H9 (cell line): ENCODE results near the gene SFXN5. TPM values are rescaled to one million over a fixed set of nuclear protein-coding genes. Genes with fewer than 3 reads are reported as not detected.

Source experiments
- DNase-seq: peaks from one replicate; pipeline ENCODE4 v3.0.0-alpha.2; 2017
- H2AFZ ChIP-seq: one replicate; pipeline ENCODE4 v1.6.1; 2013; ENCODE audit warnings: mild to moderate bottlenecking, low read length, control low read depth, moderate library complexity
- H2AK5ac ChIP-seq: 2 replicates; pipeline ENCODE4 v1.6.1; 2013; ENCODE audit warnings: low read length, control low read depth, mixed read lengths; ENCODE audit not compliant: insufficient read length
- H2BK120ac ChIP-seq: one replicate; pipeline ENCODE4 v1.6.1; 2013; ENCODE audit warnings: low read depth, mild to moderate bottlenecking, low read length, control low read depth, inconsistent platforms; ENCODE audit not compliant: poor library complexity, severe bottlenecking
- H2BK12ac ChIP-seq: 2 replicates; pipeline ENCODE4 v1.6.1; 2013; ENCODE audit warnings: low read length, control low read depth, mixed read lengths, low read depth; ENCODE audit not compliant: insufficient read length
- H2BK15ac ChIP-seq: 2 replicates; pipeline ENCODE4 v1.6.1; 2013; ENCODE audit warnings: low read depth, low read length, control low read depth
- H2BK20ac ChIP-seq: one replicate; pipeline ENCODE4 v1.6.1; 2013; ENCODE audit warnings: low read depth, mild to moderate bottlenecking, low read length, control low read depth, inconsistent platforms; ENCODE audit not compliant: poor library complexity, severe bottlenecking
- H2BK5ac ChIP-seq: 2 replicates; pipeline ENCODE4 v1.6.1; 2013; ENCODE audit warnings: low read length, control low read depth, mixed read lengths; ENCODE audit not compliant: insufficient read length
- H3K14ac ChIP-seq: 2 replicates; pipeline ENCODE4 v1.6.1; 2013; ENCODE audit warnings: low read length, control low read depth; ENCODE audit not compliant: insufficient read depth
- H3K18ac ChIP-seq: 2 replicates; pipeline ENCODE4 v1.6.1; 2013; ENCODE audit warnings: low read depth, mild to moderate bottlenecking, mixed read lengths, low read length, control low read depth; ENCODE audit not compliant: insufficient read length
- H3K23ac ChIP-seq: 2 replicates; pipeline ENCODE4 v1.6.1; 2013; ENCODE audit warnings: low read length, control low read depth, mixed read lengths, low read depth; ENCODE audit not compliant: insufficient read length
- H3K23me2 ChIP-seq: 2 replicates; pipeline ENCODE4 v1.6.1; 2013; ENCODE audit warnings: low read depth, mild to moderate bottlenecking, mixed read lengths, low read length, control low read depth; ENCODE audit not compliant: insufficient read length, poor library complexity, severe bottlenecking
- H3K27ac ChIP-seq: 2 replicates; pipeline ENCODE4 v1.5.1; 2013; ENCODE audit warnings: low read length, control low read depth, mixed read lengths, low read depth; ENCODE audit not compliant: insufficient read length
- H3K27me3 ChIP-seq: 2 replicates; pipeline ENCODE4 v1.6.1; 2013; ENCODE audit warnings: low read length, control low read depth, inconsistent platforms; ENCODE audit not compliant: insufficient read depth
- H3K4ac ChIP-seq: 2 replicates; pipeline ENCODE4 v1.6.1; 2013; ENCODE audit warnings: low read depth, mild to moderate bottlenecking, control low read depth, inconsistent platforms, low read length, moderate library complexity
- H3K4me1 ChIP-seq: 2 replicates; pipeline ENCODE4 v1.6.1; 2013; ENCODE audit warnings: low read length, control low read depth, inconsistent platforms; ENCODE audit not compliant: insufficient read depth
- H3K4me2 ChIP-seq: 2 replicates; pipeline ENCODE4 v1.6.1; 2013; ENCODE audit warnings: low read length, control low read depth, mixed read lengths; ENCODE audit not compliant: insufficient read length, insufficient read depth
- H3K56ac ChIP-seq: 2 replicates; pipeline ENCODE4 v1.6.1; 2013; ENCODE audit warnings: low read depth, mild to moderate bottlenecking, mixed read lengths, low read length, control low read depth; ENCODE audit not compliant: insufficient read length
- H3K79me1 ChIP-seq: 2 replicates; pipeline ENCODE4 v1.6.1; 2013; ENCODE audit warnings: low read depth, mild to moderate bottlenecking, moderate library complexity, low read length, control low read depth, inconsistent platforms; ENCODE audit not compliant: insufficient read depth, poor library complexity, severe bottlenecking
- H3K79me2 ChIP-seq: 2 replicates; pipeline ENCODE4 v1.6.1; 2013; ENCODE audit warnings: low read length, control low read depth, inconsistent platforms; ENCODE audit not compliant: insufficient read depth
- H3K9ac ChIP-seq: 2 replicates; pipeline ENCODE4 v1.6.1; 2013; ENCODE audit warnings: low read length, control low read depth, mixed read lengths; ENCODE audit not compliant: insufficient read length; ENCODE audit errors: extremely low read depth
- H3K9me3 ChIP-seq: one replicate; pipeline ENCODE4 v1.6.1; 2013; ENCODE audit warnings: low read depth, low read length, inconsistent platforms; ENCODE audit not compliant: control insufficient read depth
- H3T11ph ChIP-seq: one replicate; pipeline ENCODE4 v1.6.1; 2013; ENCODE audit warnings: mild to moderate bottlenecking, low read length, control low read depth, inconsistent platforms
- H4K20me1 ChIP-seq: one replicate; pipeline ENCODE4 v1.6.1; 2013; ENCODE audit not compliant: control insufficient read depth, insufficient read length, insufficient read depth
- H4K5ac ChIP-seq: 2 replicates; pipeline ENCODE4 v1.6.1; 2013; ENCODE audit warnings: low read depth, mild to moderate bottlenecking, mixed read lengths, low read length, control low read depth; ENCODE audit not compliant: insufficient read length
- H4K8ac ChIP-seq: replicated peaks from 2 replicates; pipeline ENCODE4 v1.6.1; 2013; ENCODE audit warnings: low read length, control low read depth, mixed read lengths, low read depth; ENCODE audit not compliant: insufficient read length
- H4K91ac ChIP-seq: 2 replicates; pipeline ENCODE4 v1.6.1; 2013; ENCODE audit warnings: low read depth, mild to moderate bottlenecking, moderate library complexity, mixed read lengths, low read length, control low read depth; ENCODE audit not compliant: insufficient read length
- H3K27ac Mint-ChIP-seq, 3 experiments: 2 replicates in 2 of 3; 3 replicates in 1 of 3; pipeline ENCODE4 v1.8.0; 2020 to 2021; ENCODE audit warnings: mixed read lengths in 3 of 3, mild to moderate bottlenecking in 1 of 3, moderate library complexity in 1 of 3
- H3K27me3 Mint-ChIP-seq: 2 replicates; pipeline ENCODE4 v1.8.0; 2021; ENCODE audit warnings: low read depth, mild to moderate bottlenecking, moderate library complexity, mixed read lengths
- H3K36me3 Mint-ChIP-seq, 3 experiments: 2 replicates in 2 of 3; 3 replicates in 1 of 3; pipeline ENCODE4 v1.8.0; 2020 to 2021; ENCODE audit warnings: low read depth in 3 of 3, mixed read lengths in 3 of 3; ENCODE audit not compliant: insufficient read depth in 1 of 3
- H3K4me1 Mint-ChIP-seq, 2 experiments: 2 replicates each; pipeline ENCODE4 v1.8.0; 2020; ENCODE audit warnings: mixed read lengths in 2 of 2
- H3K4me3 Mint-ChIP-seq, 2 experiments: 2 replicates in 1 of 2; 3 replicates in 1 of 2; pipeline ENCODE4 v1.8.0; 2020 to 2021; ENCODE audit warnings: mild to moderate bottlenecking in 2 of 2, mixed read lengths in 2 of 2, moderate library complexity in 1 of 2
- H3K9me3 Mint-ChIP-seq, 2 experiments: 2 replicates in 1 of 2; 3 replicates in 1 of 2; pipeline ENCODE4 v1.8.0; 2020; ENCODE audit warnings: mild to moderate bottlenecking in 2 of 2, mixed read lengths in 2 of 2, moderate library complexity in 1 of 2
- CTCF ChIP-seq: fragments of 200-600 bp; sonication (generic); conservative IDR thresholded peaks from 3 replicates; pipeline ENCODE4 v1.8.0; 2021; ENCODE audit warnings: antibody characterized with exemption, mild to moderate bottlenecking
- WGBS: extraction: QIAGEN DNeasy Blood & Tissue Kit; methylation state at CpG from one replicate; pipeline ENCODE4 v1.1.7; 2013; ENCODE audit warnings: missing lambda C conversion rate, low lambda C conversion rate, mixed read lengths; ENCODE audit not compliant: insufficient read length; ENCODE audit errors: extremely low coverage; 5-methylcytosine and 5-hydroxymethylcytosine counted together
- total RNA-seq: library from RNA; stranded (reverse); gene quantifications from 2 replicates; pipeline ENCODE4 v1.2.1, GENCODE V29; 2021

The SFXN5 gene
- total RNA-seq, 1 experiment from 2014 or later = 30.9 TPM

GRCh38 chr2:73116182-73116960, 44.9 kb upstream of the SFXN5 start:
- Histone ChIP-seq H2AK5ac (no peak overlapping the region), H2BK20ac (no peak overlapping the region), H3K18ac (no peak overlapping the region), H4K91ac (no peak overlapping the region), H2BK5ac (no peak overlapping the region), H3K79me1 (no peaks in the 10 kb centered on the region), H3K23me2 (peaks cover 7% of the 10 kb centered on the region), H3K79me2 (no peaks in the 10 kb centered on the region), H3K9ac (no peak overlapping the region), H4K5ac (no peak overlapping the region), H3K4ac (no peak overlapping the region), H2BK12ac (no peak overlapping the region), H3K9me3 (no peaks in the 10 kb centered on the region), H3K27ac (no peak overlapping the region), H2AFZ (no peak overlapping the region), H3K4me2 (no peak overlapping the region), H3K23ac (no peak overlapping the region), H2BK15ac (no peak overlapping the region), H3T11ph (no peak overlapping the region), H3K56ac (no peak overlapping the region), H4K8ac (no peak overlapping the region), H3K14ac (no peak overlapping the region), H3K4me1 (no peaks in the 10 kb centered on the region; the same call in 1 of the 2 replicates), H3K27me3 (no peaks in the 10 kb centered on the region), H4K20me1 (no peaks in the 10 kb centered on the region), H2BK120ac (no peak overlapping the region)
- DNase-seq = no peak
- H3K36me3 Mint-ChIP-seq = peaks cover 0 to 10% (median 7%) of the 10 kb centered on the region in 3 experiments; a peak in 2 of 7 replicates
- peaks cover 3 to 5% of the 10 kb centered on the region in 2 experiments; a peak in 1 of 5 replicates for H3K9me3 Mint-ChIP-seq
- no peak for TF ChIP-seq CTCF
- H3K4me3 Mint-ChIP-seq = no peak overlapping the region
- peaks cover 26% of the 10 kb centered on the region for H3K27me3 Mint-ChIP-seq
- no CpG with 5 or more reads among the region's 8 CpGs for WGBS
- H3K4me1 Mint-ChIP-seq = peaks cover 5 to 6% of the 10 kb centered on the region in 2 experiments
- H3K27ac Mint-ChIP-seq = peak overlapping the region in 1 of 3 experiments; percentile 3; a peak in 1 of 7 replicates
